Neural cell (in vitro differentiated cells): ENCODE data around the gene CAPN15. TPM values are rescaled to one million over a fixed set of nuclear protein-coding genes. Genes with fewer than 3 reads are reported as not detected.

Experiments
- H2AFZ ChIP-seq: fragments of 200-600, 300-800 bp; sonication (generic), shearing (Covaris generic); 2 replicates; pipeline ENCODE4 v1.6.0; 2014; ENCODE audit warnings: low read depth, mild to moderate bottlenecking, antibody characterized with exemption, low read length, moderate library complexity
- H3F3A ChIP-seq: fragments of 200-600 bp; shearing (Covaris generic); 2 replicates; pipeline ENCODE4 v1.6.1; 2016; ENCODE audit warnings: mild to moderate bottlenecking, moderate library complexity, mixed read lengths, antibody characterized with exemption, low read length; ENCODE audit not compliant: insufficient read depth, poor library complexity, severe bottlenecking
- H3K27ac ChIP-seq: fragments of 200-600, 300-800 bp; sonication (generic), shearing (Covaris generic); 2 replicates; pipeline ENCODE4 v1.5.1; 2014; ENCODE audit warnings: mild to moderate bottlenecking, low read length, moderate library complexity
- H3K27me3 ChIP-seq: fragments of 300-800, 200-600 bp; sonication (generic), shearing (Covaris generic); 2 replicates; pipeline ENCODE4 v1.6.0; 2014; ENCODE audit warnings: mild to moderate bottlenecking, low read depth, low read length, moderate library complexity; ENCODE audit not compliant: insufficient read depth
- H3K36me3 ChIP-seq: fragments of 300-800, 200-600 bp; sonication (generic), shearing (Covaris generic); 2 replicates; pipeline ENCODE4 v1.5.1; 2014; ENCODE audit warnings: mild to moderate bottlenecking, antibody characterized with exemption, low read length, moderate library complexity; ENCODE audit not compliant: insufficient read depth
- H3K4me2 ChIP-seq: fragments of 300-800, 200-600 bp; sonication (generic), shearing (Covaris generic); 2 replicates; pipeline ENCODE4 v1.6.0; 2014; ENCODE audit warnings: mild to moderate bottlenecking, low read length
- H3K4me3 ChIP-seq: fragments of 300-800, 200-600 bp; sonication (generic), shearing (Covaris generic); 2 replicates; pipeline ENCODE4 v1.5.1; 2014; ENCODE audit warnings: mild to moderate bottlenecking, low read length, moderate library complexity
- H3K79me2 ChIP-seq: fragments of 200-600 bp; shearing (Covaris generic); replicated peaks from 2 replicates; pipeline ENCODE4 v1.6.0; 2014; ENCODE audit warnings: mild to moderate bottlenecking, low read length, moderate library complexity; ENCODE audit not compliant: insufficient read depth
- H3K9ac ChIP-seq: fragments of 300-800, 200-600 bp; sonication (generic), shearing (Covaris generic); 2 replicates; pipeline ENCODE4 v1.6.1; 2016; ENCODE audit warnings: mild to moderate bottlenecking, low read length, mixed read lengths
- H3K9me2 ChIP-seq: fragments of 200-600 bp; shearing (Covaris generic); 2 replicates; pipeline ENCODE4 v1.6.1; 2016; ENCODE audit warnings: mild to moderate bottlenecking, low read length, mixed read lengths; ENCODE audit not compliant: insufficient read depth
- H3K9me3 ChIP-seq: fragments of 200-600, 300-800 bp; sonication (generic), shearing (Covaris generic); 2 replicates; pipeline ENCODE4 v1.6.1; 2016; ENCODE audit warnings: mild to moderate bottlenecking, mixed run types, low read length, moderate library complexity, mixed read lengths
- H4K20me1 ChIP-seq: fragments of 200-600 bp; shearing (Covaris generic); 2 replicates; pipeline ENCODE4 v1.6.1; 2016; ENCODE audit warnings: mild to moderate bottlenecking, mixed run types; ENCODE audit not compliant: insufficient read depth
- EP300 ChIP-seq: fragments of 450-650 bp; conservative IDR thresholded peaks from 2 replicates; pipeline ENCODE4 v1.6.1; 2014; ENCODE audit warnings: antibody characterized with exemption, mild to moderate bottlenecking, moderate library complexity; ENCODE audit not compliant: poor library complexity, severe bottlenecking
- EZH2 ChIP-seq: fragments of 200-600, 300-800 bp; shearing (Covaris generic), sonication (generic); IDR thresholded peaks from 2 replicates; pipeline ENCODE4 v1.6.1; 2014; ENCODE audit warnings: antibody characterized with exemption, low read length, borderline replicate concordance, mild to moderate bottlenecking; ENCODE audit not compliant: insufficient read depth, poor library complexity, severe bottlenecking
- MXI1 ChIP-seq: fragments of 450-650 bp; conservative IDR thresholded peaks from 2 replicates; pipeline ENCODE4 v1.6.1; 2014; ENCODE audit warnings: antibody characterized with exemption, mild to moderate bottlenecking; ENCODE audit not compliant: poor library complexity, severe bottlenecking
- POLR2AphosphoS5 ChIP-seq: IDR thresholded peaks from 2 replicates; pipeline ENCODE4 v1.6.1; 2012
- RAD21 ChIP-seq: fragments of 450-650 bp; conservative IDR thresholded peaks from 2 replicates; pipeline ENCODE4 v1.6.1; 2014; ENCODE audit warnings: antibody characterized with exemption, mild to moderate bottlenecking, moderate library complexity
- SMC3 ChIP-seq: fragments of 450-650 bp; conservative IDR thresholded peaks from 2 replicates; pipeline ENCODE4 v1.6.1; 2014; ENCODE audit warnings: antibody characterized with exemption, mild to moderate bottlenecking, moderate library complexity; ENCODE audit not compliant: poor library complexity
- TAF1 ChIP-seq: IDR thresholded peaks from 2 replicates; pipeline ENCODE4 v1.6.1; 2012; ENCODE audit warnings: low read depth
- polyA plus RNA-seq: library from polyadenylated mRNA; depleted of rRNA; stranded (reverse); fragments of >200 nt; gene quantifications from 2 replicates; pipeline ENCODE4 v1.2.3, GENCODE V29; 2014
- TF ChIP-seq, protein P1 (sequence below): fragments of 450-650 bp; IDR thresholded peaks from 2 replicates; pipeline ENCODE4 v1.5.1; 2014; ENCODE audit warnings: antibody characterized with exemption, mild to moderate bottlenecking, moderate library complexity; ENCODE audit not compliant: poor library complexity, severe bottlenecking
- TF ChIP-seq, protein P2 (sequence below): IDR thresholded peaks from 2 replicates; pipeline ENCODE4 v1.6.1; 2012; ENCODE audit warnings: borderline replicate concordance

CAPN15 gene
- polyA plus RNA-seq, 1 donor from 2014 or later = 11.5 TPM

DNA sequence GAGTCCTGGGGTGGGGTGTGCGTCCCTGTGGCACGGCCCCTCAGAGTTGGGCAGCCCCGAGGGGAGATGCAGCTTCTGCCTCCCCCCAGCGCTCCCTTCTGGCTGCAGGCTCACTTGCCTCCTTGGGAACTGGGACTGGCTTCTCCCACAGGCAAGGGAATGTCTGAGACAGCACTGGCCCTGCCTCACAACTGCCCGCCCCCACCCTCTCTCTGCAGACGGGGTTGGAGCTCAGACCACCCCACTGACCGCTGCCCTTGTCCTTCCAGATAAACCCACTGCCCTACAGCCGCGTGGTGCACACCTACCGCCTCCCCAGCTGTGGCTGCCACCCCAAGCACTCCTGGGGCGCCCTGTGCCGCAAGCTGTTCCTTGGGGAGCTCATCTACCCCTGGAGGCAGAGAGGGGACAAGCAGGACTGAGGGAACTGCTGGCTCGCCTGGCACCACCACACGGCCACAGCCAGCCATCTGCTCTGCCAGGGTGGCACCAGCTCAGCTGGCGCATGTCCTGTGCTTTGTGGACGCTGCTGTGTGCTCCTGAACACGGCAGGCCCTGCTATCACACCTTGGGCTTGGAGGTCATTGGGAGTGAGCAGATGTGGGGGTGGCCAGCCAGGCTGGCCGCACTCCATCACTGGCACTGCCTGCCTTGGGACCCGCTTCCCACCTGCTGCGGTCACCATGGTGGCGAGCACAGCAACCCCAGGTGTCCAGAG is 55.3 kb downstream of the CAPN15 start:
- H2AFZ ChIP-seq = no peak overlapping the region
- TF ChIP-seq RAD21 (no peak), EP300 (no peak), SMC3 (no peak), POLR2AphosphoS5 (no peak), TAF1 (no peak), MXI1 (no peak), EZH2 (no peak)
- TF ChIP-seq, protein P1, sequence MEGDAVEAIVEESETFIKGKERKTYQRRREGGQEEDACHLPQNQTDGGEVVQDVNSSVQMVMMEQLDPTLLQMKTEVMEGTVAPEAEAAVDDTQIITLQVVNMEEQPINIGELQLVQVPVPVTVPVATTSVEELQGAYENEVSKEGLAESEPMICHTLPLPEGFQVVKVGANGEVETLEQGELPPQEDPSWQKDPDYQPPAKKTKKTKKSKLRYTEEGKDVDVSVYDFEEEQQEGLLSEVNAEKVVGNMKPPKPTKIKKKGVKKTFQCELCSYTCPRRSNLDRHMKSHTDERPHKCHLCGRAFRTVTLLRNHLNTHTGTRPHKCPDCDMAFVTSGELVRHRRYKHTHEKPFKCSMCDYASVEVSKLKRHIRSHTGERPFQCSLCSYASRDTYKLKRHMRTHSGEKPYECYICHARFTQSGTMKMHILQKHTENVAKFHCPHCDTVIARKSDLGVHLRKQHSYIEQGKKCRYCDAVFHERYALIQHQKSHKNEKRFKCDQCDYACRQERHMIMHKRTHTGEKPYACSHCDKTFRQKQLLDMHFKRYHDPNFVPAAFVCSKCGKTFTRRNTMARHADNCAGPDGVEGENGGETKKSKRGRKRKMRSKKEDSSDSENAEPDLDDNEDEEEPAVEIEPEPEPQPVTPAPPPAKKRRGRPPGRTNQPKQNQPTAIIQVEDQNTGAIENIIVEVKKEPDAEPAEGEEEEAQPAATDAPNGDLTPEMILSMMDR = no peak
- TF ChIP-seq, protein P2, sequence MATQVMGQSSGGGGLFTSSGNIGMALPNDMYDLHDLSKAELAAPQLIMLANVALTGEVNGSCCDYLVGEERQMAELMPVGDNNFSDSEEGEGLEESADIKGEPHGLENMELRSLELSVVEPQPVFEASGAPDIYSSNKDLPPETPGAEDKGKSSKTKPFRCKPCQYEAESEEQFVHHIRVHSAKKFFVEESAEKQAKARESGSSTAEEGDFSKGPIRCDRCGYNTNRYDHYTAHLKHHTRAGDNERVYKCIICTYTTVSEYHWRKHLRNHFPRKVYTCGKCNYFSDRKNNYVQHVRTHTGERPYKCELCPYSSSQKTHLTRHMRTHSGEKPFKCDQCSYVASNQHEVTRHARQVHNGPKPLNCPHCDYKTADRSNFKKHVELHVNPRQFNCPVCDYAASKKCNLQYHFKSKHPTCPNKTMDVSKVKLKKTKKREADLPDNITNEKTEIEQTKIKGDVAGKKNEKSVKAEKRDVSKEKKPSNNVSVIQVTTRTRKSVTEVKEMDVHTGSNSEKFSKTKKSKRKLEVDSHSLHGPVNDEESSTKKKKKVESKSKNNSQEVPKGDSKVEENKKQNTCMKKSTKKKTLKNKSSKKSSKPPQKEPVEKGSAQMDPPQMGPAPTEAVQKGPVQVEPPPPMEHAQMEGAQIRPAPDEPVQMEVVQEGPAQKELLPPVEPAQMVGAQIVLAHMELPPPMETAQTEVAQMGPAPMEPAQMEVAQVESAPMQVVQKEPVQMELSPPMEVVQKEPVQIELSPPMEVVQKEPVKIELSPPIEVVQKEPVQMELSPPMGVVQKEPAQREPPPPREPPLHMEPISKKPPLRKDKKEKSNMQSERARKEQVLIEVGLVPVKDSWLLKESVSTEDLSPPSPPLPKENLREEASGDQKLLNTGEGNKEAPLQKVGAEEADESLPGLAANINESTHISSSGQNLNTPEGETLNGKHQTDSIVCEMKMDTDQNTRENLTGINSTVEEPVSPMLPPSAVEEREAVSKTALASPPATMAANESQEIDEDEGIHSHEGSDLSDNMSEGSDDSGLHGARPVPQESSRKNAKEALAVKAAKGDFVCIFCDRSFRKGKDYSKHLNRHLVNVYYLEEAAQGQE = no peak
- no peaks in the 10 kb centered on the region for H3F3A ChIP-seq
- H3K4me2 ChIP-seq = no peak overlapping the region
- H3K9ac ChIP-seq = no peak overlapping the region
- H3K4me3 ChIP-seq = no peak overlapping the region
- H4K20me1 ChIP-seq = no peaks in the 10 kb centered on the region
- no peaks in the 10 kb centered on the region for H3K9me3 ChIP-seq
- H3K9me2 ChIP-seq = no peaks in the 10 kb centered on the region
- H3K27ac ChIP-seq = no peak overlapping the region
- H3K27me3 ChIP-seq = no peaks in the 10 kb centered on the region
- no peaks in the 10 kb centered on the region for H3K36me3 ChIP-seq
- no peaks in the 10 kb centered on the region for H3K79me2 ChIP-seq

- H3F3A ChIP-seq = no peaks in the 10 kb centered on the region
- H2AFZ ChIP-seq = no peak overlapping the region
- no peak overlapping the region for H3K4me3 ChIP-seq
- no peaks in the 10 kb centered on the region for H3K79me2 ChIP-seq
- H3K36me3 ChIP-seq = no peaks in the 10 kb centered on the region
- no peak overlapping the region for H3K27ac ChIP-seq
- H3K27me3 ChIP-seq = no peaks in the 10 kb centered on the region
- TF ChIP-seq POLR2AphosphoS5 (no peak), RAD21 (no peak), EZH2 (no peak), EP300 (no peak), SMC3 (no peak), TAF1 (no peak), MXI1 (no peak)
- TF ChIP-seq, protein P1 = no peak
- TF ChIP-seq, protein P2 = no peak
- no peak overlapping the region for H3K4me2 ChIP-seq
- H3K9ac ChIP-seq = no peak overlapping the region
- no peaks in the 10 kb centered on the region for H3K9me3 ChIP-seq
- H4K20me1 ChIP-seq = no peaks in the 10 kb centered on the region
- H3K9me2 ChIP-seq = no peaks in the 10 kb centered on the region
Observed at GRCh38 chr16:583470-583814, 55.9 kb downstream of the CAPN15 start.
